K562 (cell line): Measurements from ENCODE around the gene UBQLNL. TPM values are rescaled to one million over a fixed set of nuclear protein-coding genes. Genes with fewer than 3 reads are reported as not detected.

Source experiments
- ATAC-seq: fragments of 200-7000 bp; cut with Tn5 transposase; 3 replicates; pipeline ENCODE4 v1.9.1; 2020; ENCODE audit warnings: moderate library complexity
- BruUV-seq: library from RNA; stranded (reverse); fragments of 400-500 nt; replicated peaks from 2 replicates; lab custom pipeline; 2021; lab: Mats Ljungman, UMichigan
- CTCF ChIA-PET: fragments of 300-600 bp; formaldehyde crosslinking; extraction: SDS; loops from one replicate; lab custom pipeline; 2021; ENCODE audit warnings: low intra/inter-chr PET ratio; lab: Yijun Ruan, JAX
- POLR2A ChIA-PET: fragments of 300-600, 350-650 bp; sonication (Branson Sonifier 250); formaldehyde crosslinking; extraction: SDS; loops from one replicate; lab custom pipeline; 2021; ENCODE audit warnings: antibody characterized with exemption, inconsistent platforms; lab: Yijun Ruan, JAX
- DNase-seq, 4 experiments: peaks; one replicate each; pipeline versions ENCODE4 v3.0.0 to v3.0.0-alpha.2; 2011 to 2018; ENCODE audit warnings: low spot score in 3 of 4, mixed read lengths in 3 of 4; ENCODE audit errors: extremely low read depth in 1 of 4
- FAIRE-seq: peaks from 2 replicates; lab custom pipeline; 2011; peaks lifted over from hg19 to GRCh38; lab: Jason Lieb, UNC
- H2AFZ ChIP-seq: 2 replicates; pipeline ENCODE4 v1.6.0; 2011; ENCODE audit warnings: low read depth, low read length, control low read depth, inconsistent platforms
- H3K27ac ChIP-seq: fragments of 200-600 bp; 3 replicates; pipeline ENCODE4 v1.8.0; 2011; ENCODE audit warnings: low read depth, mild to moderate bottlenecking, control low read depth, inconsistent platforms, low read length, moderate library complexity, mixed read lengths; ENCODE audit errors: extremely low read depth
- H3K27me3 ChIP-seq, 2 experiments: fragments of 300-600 bp in 1 of 2; 2 replicates in 1 of 2; 3 replicates in 1 of 2; pipeline versions ENCODE4 v1.6.0 to v1.8.0; 2011; ENCODE audit warnings: inconsistent platforms in 2 of 2, low read length in 2 of 2, mild to moderate bottlenecking in 1 of 2, mixed read lengths in 1 of 2, moderate library complexity in 1 of 2; ENCODE audit not compliant: control insufficient read depth in 2 of 2, insufficient read depth in 2 of 2
- H3K36me3 ChIP-seq: fragments of 300-600 bp; 3 replicates; pipeline ENCODE4 v1.8.0; 2011; ENCODE audit warnings: mild to moderate bottlenecking, low read length, inconsistent platforms; ENCODE audit not compliant: control insufficient read depth, insufficient read depth
- H3K4me1 ChIP-seq, 2 experiments: fragments of 200-600 bp in 1 of 2; replicated peaks in 1 of 2; 2 replicates in 1 of 2; 3 replicates in 1 of 2; pipeline versions ENCODE4 v1.5.1 to v1.8.0; 2011; ENCODE audit warnings: inconsistent platforms in 2 of 2, low read length in 2 of 2, mild to moderate bottlenecking in 1 of 2, mixed read lengths in 1 of 2, moderate library complexity in 1 of 2; ENCODE audit not compliant: control insufficient read depth in 2 of 2, insufficient read depth in 2 of 2
- H3K4me2 ChIP-seq: 2 replicates; pipeline ENCODE4 v1.6.1; 2011; ENCODE audit warnings: low read length, control low read depth, inconsistent platforms, mixed read lengths; ENCODE audit not compliant: insufficient read depth
- H3K4me3 ChIP-seq: fragments of 200-600 bp; sonication (generic), shearing (Covaris generic); 2 replicates; pipeline ENCODE4 v1.5.1; 2016; ENCODE audit warnings: control low read depth, inconsistent platforms
- H3K79me2 ChIP-seq: fragments of 200-600 bp; 3 replicates; pipeline ENCODE4 v1.8.0; 2011; ENCODE audit warnings: low read length, inconsistent platforms; ENCODE audit not compliant: control insufficient read depth, insufficient read depth
- H3K9ac ChIP-seq, 2 experiments: 2 replicates each; pipeline versions ENCODE4 v1.6.0 to v1.6.1; 2011; ENCODE audit warnings: low read depth in 2 of 2, low read length in 2 of 2, control low read depth in 1 of 2, inconsistent platforms in 1 of 2, mild to moderate bottlenecking in 1 of 2, mixed read lengths in 1 of 2; ENCODE audit not compliant: insufficient read depth in 1 of 2
- H3K9me1 ChIP-seq: one replicate; pipeline ENCODE4 v1.6.0; 2011; ENCODE audit warnings: inconsistent platforms, mild to moderate bottlenecking, low read length, moderate library complexity; ENCODE audit not compliant: control insufficient read depth, insufficient read depth
- H3K9me3 ChIP-seq: replicated peaks from 2 replicates; pipeline ENCODE4 v1.5.1; 2011; ENCODE audit warnings: low read depth, low read length, inconsistent platforms; ENCODE audit not compliant: control insufficient read depth, insufficient read depth
- H4K20me1 ChIP-seq: replicated peaks from 2 replicates; pipeline ENCODE4 v1.6.1; 2011; ENCODE audit warnings: low read length, inconsistent platforms, mixed read lengths; ENCODE audit not compliant: control insufficient read depth, insufficient read depth
- BDP1 ChIP-seq: IDR thresholded peaks from 3 replicates; pipeline ENCODE4 v1.6.1; 2011; ENCODE audit not compliant: insufficient read length, insufficient read depth
- CREBBP ChIP-seq: IDR thresholded peaks from one replicate; pipeline ENCODE4 v1.6.1; 2012; ENCODE audit warnings: low read depth, mild to moderate bottlenecking, control low read depth, inconsistent platforms, low read length
- GABPB2 ChIP-seq: fragments of 250-450 bp; sonication (Bioruptor Pico); conservative IDR thresholded peaks from 2 replicates; pipeline ENCODE4 v1.5.1; 2021; ENCODE audit warnings: mild to moderate bottlenecking
- HNRNPK ChIP-seq: fragments of 200-400 bp; formaldehyde crosslinking; IDR thresholded peaks from one replicate; pipeline ENCODE4 v1.6.1; 2018; ENCODE audit warnings: mild to moderate bottlenecking, low read depth, low read length; ENCODE audit not compliant: poor library complexity, severe bottlenecking
- IRF2 ChIP-seq: sonication (generic); formaldehyde crosslinking; IDR thresholded peaks from 2 replicates; pipeline ENCODE4 v1.8.1; 2022; ENCODE audit warnings: mild to moderate bottlenecking, missing genetic modification reagents
- JUND ChIP-seq, 2 experiments: IDR thresholded peaks; 2 replicates in 1 of 2; 3 replicates in 1 of 2; pipeline ENCODE4 v1.6.1; 2011; ENCODE audit warnings: borderline replicate concordance in 2 of 2, low read depth in 2 of 2, low read length in 2 of 2, improper control_type of control experiment in 1 of 2, missing biosample characterization in 1 of 2, missing genetic modification characterization in 1 of 2, missing genetic modification reagents in 1 of 2
- MEIS2 ChIP-seq: fragments of 450-650 bp; IDR thresholded peaks from 2 replicates; pipeline ENCODE4 v1.6.1; 2014; ENCODE audit warnings: mild to moderate bottlenecking; ENCODE audit not compliant: partially characterized antibody
- RBFOX2 ChIP-seq: fragments of 200-400 bp; formaldehyde crosslinking; IDR thresholded peaks from 2 replicates; pipeline ENCODE4 v1.6.1; 2017; ENCODE audit warnings: low read depth, mild to moderate bottlenecking, low read length, moderate library complexity
- RCOR1 ChIP-seq, 2 experiments: IDR thresholded peaks; 2 replicates each; pipeline ENCODE4 v1.6.1; 2012; ENCODE audit warnings: low read depth in 2 of 2, low read length in 2 of 2, borderline replicate concordance in 1 of 2, improper control_type of control experiment in 1 of 2
- SMAD2 ChIP-seq: fragments of 150-350 bp; IDR thresholded peaks from 2 replicates; pipeline ENCODE4 v1.6.1; 2014; ENCODE audit warnings: low read depth, mild to moderate bottlenecking, low read length
- SMC3 ChIP-seq: conservative IDR thresholded peaks from 2 replicates; pipeline ENCODE4 v1.6.1; 2011; ENCODE audit warnings: low read depth, low read length, improper control_type of control experiment; ENCODE audit not compliant: insufficient read depth
- ZBTB26 ChIP-seq: fragments of 450-650 bp; formaldehyde crosslinking; IDR thresholded peaks from 2 replicates; pipeline ENCODE4 v1.4.0; 2022; ENCODE audit warnings: missing genetic modification characterization
- ZNF444 ChIP-seq: fragments of 250-450 bp; sonication (Bioruptor Pico); IDR thresholded peaks from 2 replicates; pipeline ENCODE4 v1.4.0; 2020; ENCODE audit warnings: mild to moderate bottlenecking, moderate library complexity
- ZNF696 ChIP-seq: fragments of 250-450 bp; sonication (Bioruptor Pico); conservative IDR thresholded peaks from 2 replicates; pipeline ENCODE4 v1.4.0; 2020; ENCODE audit warnings: mild to moderate bottlenecking, moderate library complexity
- WGBS: fragments of 100-300 bp; shearing (Covaris generic); methylation state at CpG from one replicate; pipeline ENCODE4 v1.1.6; 2016; ENCODE audit warnings: low coverage, mixed read lengths; ENCODE audit not compliant: insufficient coverage; ENCODE audit errors: missing lambda C conversion rate; 5-methylcytosine and 5-hydroxymethylcytosine counted together
- in situ Hi-C: fragments of 300-500 bp; cut with MboI; formaldehyde crosslinking; loops from 4 replicates; pipeline ENCODE4 v1.15.0; 2018; ENCODE audit warnings: inconsistent platforms, mixed read lengths
- intact Hi-C: fragments of 100-400 bp; cut with micrococcal nuclease; formaldehyde crosslinking; loops from 2 replicates; pipeline ENCODE4 v1.14.2; 2022
- polyA plus RNA-seq, 8 experiments: library from polyadenylated mRNA; depleted of rRNA in 4 of 8; stranded (reverse) in 5 of 8; unstranded in 3 of 8; fragments of >200 nt; fragmentation: Nextera tagmentation in 2 of 8; fragmentation: Illumina TruSeq in 1 of 8; extraction: Ambion mirVana in 2 of 8; extraction: Trizol in 1 of 8; gene quantifications; 2 replicates each; pipeline versions ENCODE4 v1.2.1 to v1.2.3, GENCODE V29; 2011 to 2014; ENCODE audit warnings: inconsistent platforms in 1 of 8, missing spikeins in 1 of 8
- total RNA-seq, 7 experiments: library from RNA; depleted of rRNA in 6 of 7; stranded (reverse); fragments of >200 nt in 6 of 7; fragmentation: Illumina TruSeq in 2 of 7; extraction: Trizol in 2 of 7; gene quantifications; 2 replicates each; pipeline versions ENCODE4 v1.2.1 to v1.2.3, GENCODE V29; 2011 to 2021; ENCODE audit warnings: low replicate concordance in 1 of 7
- TF ChIP-seq, protein P1 (sequence below): IDR thresholded peaks from 3 replicates; pipeline ENCODE4 v1.6.1; 2011; ENCODE audit warnings: borderline replicate concordance, mild to moderate bottlenecking; ENCODE audit not compliant: insufficient read length, insufficient read depth
- TF ChIP-seq, protein P2 (sequence below): fragments of 250-450 bp; sonication (Bioruptor Pico); IDR thresholded peaks from 2 replicates; pipeline ENCODE4 v1.4.0; 2020; ENCODE audit warnings: mild to moderate bottlenecking, moderate library complexity

Gene UBQLNL
- total and polyA plus RNA-seq, 9 of the 15 experiments (the other 6 are each of a cell fraction or from before 2014, with no cell fraction given): 0.07 to 0.27 (median 0.14) TPM

GRCh38 chr11:5524756-5525155 lies 8.3 kb upstream of the UBQLNL start:
- H3K9ac ChIP-seq: no peak overlapping the region
- no peaks in the 10 kb centered on the region for H3K79me2 ChIP-seq
- H3K4me2 ChIP-seq: no peak overlapping the region
- ChIA-PET POLR2A (interaction anchor here (0.9 to 11.8 kb wide), 2 partner anchors 15 to 19 kb away, joined by 3 to 123 read pairs; partner anchors contain the start of gene UBQLN3), CTCF (no interaction called here)
- no peaks in the 10 kb centered on the region for H3K9me1 ChIP-seq
- no peaks in the 10 kb centered on the region for H4K20me1 ChIP-seq
- no peak for FAIRE-seq
- TF ChIP-seq, protein P1, sequence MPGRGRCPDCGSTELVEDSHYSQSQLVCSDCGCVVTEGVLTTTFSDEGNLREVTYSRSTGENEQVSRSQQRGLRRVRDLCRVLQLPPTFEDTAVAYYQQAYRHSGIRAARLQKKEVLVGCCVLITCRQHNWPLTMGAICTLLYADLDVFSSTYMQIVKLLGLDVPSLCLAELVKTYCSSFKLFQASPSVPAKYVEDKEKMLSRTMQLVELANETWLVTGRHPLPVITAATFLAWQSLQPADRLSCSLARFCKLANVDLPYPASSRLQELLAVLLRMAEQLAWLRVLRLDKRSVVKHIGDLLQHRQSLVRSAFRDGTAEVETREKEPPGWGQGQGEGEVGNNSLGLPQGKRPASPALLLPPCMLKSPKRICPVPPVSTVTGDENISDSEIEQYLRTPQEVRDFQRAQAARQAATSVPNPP: no peak
- no peak for TF ChIP-seq RBFOX2
- no peak for TF ChIP-seq MEIS2
- no peak for TF ChIP-seq BDP1
- no peak for TF ChIP-seq CREBBP
- TF ChIP-seq IRF2 (CRISPR knock-in tag): no peak
- no peak for TF ChIP-seq ZNF696 (CRISPR knock-in tag)
- TF ChIP-seq ZBTB26 (CRISPR knock-in tag): no peak
- no peak for TF ChIP-seq JUND (IDR thresholded peaks at IDR 0.05; ENCODE audit: borderline replicate concordance, low read depth, low read length)
- no peak for TF ChIP-seq JUND (tag; IDR thresholded peaks at IDR 0.05; ENCODE audit: borderline replicate concordance, low read depth, low read length)
- TF ChIP-seq SMC3: no peak
- no peak for TF ChIP-seq SMAD2
- TF ChIP-seq HNRNPK: no peak
- TF ChIP-seq, protein P2, sequence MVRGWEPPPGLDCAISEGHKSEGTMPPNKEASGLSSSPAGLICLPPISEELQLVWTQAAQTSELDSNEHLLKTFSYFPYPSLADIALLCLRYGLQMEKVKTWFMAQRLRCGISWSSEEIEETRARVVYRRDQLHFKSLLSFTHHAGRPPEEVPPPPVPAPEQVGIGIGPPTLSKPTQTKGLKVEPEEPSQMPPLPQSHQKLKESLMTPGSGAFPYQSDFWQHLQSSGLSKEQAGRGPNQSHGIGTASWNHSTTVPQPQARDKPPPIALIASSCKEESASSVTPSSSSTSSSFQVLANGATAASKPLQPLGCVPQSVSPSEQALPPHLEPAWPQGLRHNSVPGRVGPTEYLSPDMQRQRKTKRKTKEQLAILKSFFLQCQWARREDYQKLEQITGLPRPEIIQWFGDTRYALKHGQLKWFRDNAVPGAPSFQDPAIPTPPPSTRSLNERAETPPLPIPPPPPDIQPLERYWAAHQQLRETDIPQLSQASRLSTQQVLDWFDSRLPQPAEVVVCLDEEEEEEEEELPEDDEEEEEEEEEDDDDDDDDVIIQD (CRISPR knock-in tag): no peak
- TF ChIP-seq RCOR1 (IDR thresholded peaks at IDR 0.05; ENCODE audit: borderline replicate concordance in 1 of 2, low read depth in 2 of 2, low read length in 2 of 2): no peak
- TF ChIP-seq GABPB2: no peak
- no peak for TF ChIP-seq ZNF444 (CRISPR knock-in tag)
- in situ Hi-C loops: no loop called here
- no TSS peak for BruUV-seq
- no peak for DNase-seq
- no peak overlapping the region for H2AFZ ChIP-seq
- no peaks in the 10 kb centered on the region; a peak in 1 of 5 replicates for H3K4me1 ChIP-seq
- H3K27me3 ChIP-seq: peaks cover 0 to 7% of the 10 kb centered on the region in 2 experiments; a peak in 1 of 5 replicates
- 18% methylated on average over 3 of the region's 3 CpGs for WGBS
- ATAC-seq: no peak
- intact Hi-C loops: no loop called here
- no peak overlapping the region for H3K4me3 ChIP-seq
- no peaks in the 10 kb centered on the region for H3K36me3 ChIP-seq
- no peaks in the 10 kb centered on the region for H3K9me3 ChIP-seq
- no peak overlapping the region for H3K27ac ChIP-seq
